DND-41 (cell line): Measurements from ENCODE around the gene FBXO9.

Experiments used
- ATAC-seq: fragments of 200-7000 bp; cut with Tn5 transposase; 3 replicates; pipeline ENCODE4 v1.9.1; 2021; ENCODE audit warnings: low read depth; ENCODE audit not compliant: insufficient read depth
- DNase-seq: peaks from one replicate; pipeline ENCODE4 v3.0.0-alpha.2; 2020
- H2AFZ ChIP-seq: 2 replicates; pipeline ENCODE4 v1.6.0; 2012; ENCODE audit warnings: low read depth, low read length
- H3K27ac ChIP-seq: 2 replicates; pipeline ENCODE4 v1.5.1; 2012; ENCODE audit warnings: low read length, inconsistent platforms
- H3K27me3 ChIP-seq: fragments of 200-600 bp; sonication (generic); 2 replicates; pipeline ENCODE4 v1.6.0; 2012; ENCODE audit warnings: low read length, mild to moderate bottlenecking, inconsistent platforms; ENCODE audit not compliant: insufficient read depth, poor library complexity
- H3K36me3 ChIP-seq: 2 replicates; pipeline ENCODE4 v1.5.1; 2012; ENCODE audit warnings: low read length, inconsistent platforms; ENCODE audit not compliant: insufficient read depth
- H3K4me1 ChIP-seq: 2 replicates; pipeline ENCODE4 v1.5.1; 2012; ENCODE audit warnings: mild to moderate bottlenecking, low read length; ENCODE audit not compliant: insufficient read depth
- H3K4me2 ChIP-seq: 2 replicates; pipeline ENCODE4 v1.6.0; 2012; ENCODE audit warnings: mild to moderate bottlenecking, moderate library complexity, low read length, inconsistent platforms; ENCODE audit not compliant: insufficient read depth
- H3K4me3 ChIP-seq, 2 experiments: fragments of 200-600 bp in 1 of 2; shearing (Covaris generic) in 1 of 2; 2 replicates each; pipeline ENCODE4 v1.5.1; 2012 to 2016; ENCODE audit warnings: inconsistent platforms in 2 of 2, low read length in 2 of 2, mild to moderate bottlenecking in 2 of 2, low read depth in 1 of 2, moderate library complexity in 1 of 2
- H3K79me2 ChIP-seq: 2 replicates; pipeline ENCODE4 v1.6.0; 2012; ENCODE audit warnings: low read length, inconsistent platforms; ENCODE audit not compliant: insufficient read depth
- H3K9ac ChIP-seq: 2 replicates; pipeline ENCODE4 v1.6.0; 2012; ENCODE audit warnings: low read depth, mild to moderate bottlenecking, inconsistent platforms, low read length, moderate library complexity
- H3K9me3 ChIP-seq: 2 replicates; pipeline ENCODE4 v1.5.1; 2012; ENCODE audit warnings: low read length, moderate library complexity, mild to moderate bottlenecking, inconsistent platforms; ENCODE audit not compliant: insufficient read depth, severe bottlenecking
- H4K20me1 ChIP-seq: 2 replicates; pipeline ENCODE4 v1.6.0; 2012; ENCODE audit warnings: low read length; ENCODE audit not compliant: insufficient read depth
- CTCF ChIP-seq: IDR thresholded peaks from 2 replicates; pipeline ENCODE4 v1.5.1; 2012; ENCODE audit warnings: borderline replicate concordance, low read length, moderate library complexity, mild to moderate bottlenecking; ENCODE audit not compliant: poor library complexity, severe bottlenecking; ENCODE audit errors: extremely low read depth
- EZH2 ChIP-seq: IDR thresholded peaks from 3 replicates; pipeline ENCODE4 v1.6.1; 2012; ENCODE audit warnings: borderline replicate concordance, low read depth, mild to moderate bottlenecking, moderate library complexity, low read length, inconsistent platforms; ENCODE audit not compliant: severe bottlenecking

Gene FBXO9

GRCh38 chr6:53020005-53020744 is 45.0 kb upstream of the FBXO9 start:
- Histone ChIP-seq H3K27me3 (no peaks in the 10 kb centered on the region), H3K9ac (no peak overlapping the region), H3K4me2 (no peak overlapping the region), H3K9me3 (no peaks in the 10 kb centered on the region), H3K27ac (no peak overlapping the region), H3K79me2 (no peaks in the 10 kb centered on the region), H3K36me3 (peaks cover 38% of the 10 kb centered on the region), H4K20me1 (no peaks in the 10 kb centered on the region), H3K4me1 (no peaks in the 10 kb centered on the region), H2AFZ (no peak overlapping the region), H3K4me3 (no peak overlapping the region)
- no peak for TF ChIP-seq CTCF
- TF ChIP-seq EZH2: no peak
- no peak for DNase-seq
- peak; percentile 52; the same call in 2 of the 3 replicates for ATAC-seq

GRCh38 chr6:53023323-53023722 is 41.9 kb upstream of the FBXO9 start:
- H3K4me2 ChIP-seq: no peak overlapping the region
- H4K20me1 ChIP-seq: no peaks in the 10 kb centered on the region
- DNase-seq (no peak), ATAC-seq (no peak)
- peaks cover 30% of the 10 kb centered on the region for H3K36me3 ChIP-seq
- no peaks in the 10 kb centered on the region for H3K27me3 ChIP-seq
- no peaks in the 10 kb centered on the region for H3K4me1 ChIP-seq
- H2AFZ ChIP-seq: no peak overlapping the region
- H3K27ac ChIP-seq: no peak overlapping the region
- H3K9me3 ChIP-seq: no peaks in the 10 kb centered on the region
- H3K9ac ChIP-seq: no peak overlapping the region
- no peak overlapping the region for H3K4me3 ChIP-seq
- TF ChIP-seq EZH2 (no peak), CTCF (no peak)
- H3K79me2 ChIP-seq: no peaks in the 10 kb centered on the region

- Histone ChIP-seq H3K36me3 (peaks cover 55% of the 10 kb centered on the region), H3K4me3 (no peak overlapping the region), H3K4me1 (no peaks in the 10 kb centered on the region), H2AFZ (no peak overlapping the region), H3K9ac (no peak overlapping the region), H4K20me1 (no peaks in the 10 kb centered on the region), H3K79me2 (no peaks in the 10 kb centered on the region), H3K27ac (no peak overlapping the region), H3K9me3 (no peaks in the 10 kb centered on the region), H3K4me2 (no peak overlapping the region), H3K27me3 (no peaks in the 10 kb centered on the region)
- TF ChIP-seq CTCF (no peak), EZH2 (no peak)
- DNase-seq: no peak
- no peak for ATAC-seq
Measured at GRCh38 chr6:53026526-53026925, 38.7 kb upstream of the FBXO9 start.
